Measurements from ENCODE around the gene IRF2. TPM values are rescaled to one million over a fixed set of nuclear protein-coding genes. Genes with fewer than 3 reads are reported as not detected.

Gene IRF2
- total RNA-seq, 2 experiments from 2014 or later, result 11.4 to 14.9 TPM

DNA sequence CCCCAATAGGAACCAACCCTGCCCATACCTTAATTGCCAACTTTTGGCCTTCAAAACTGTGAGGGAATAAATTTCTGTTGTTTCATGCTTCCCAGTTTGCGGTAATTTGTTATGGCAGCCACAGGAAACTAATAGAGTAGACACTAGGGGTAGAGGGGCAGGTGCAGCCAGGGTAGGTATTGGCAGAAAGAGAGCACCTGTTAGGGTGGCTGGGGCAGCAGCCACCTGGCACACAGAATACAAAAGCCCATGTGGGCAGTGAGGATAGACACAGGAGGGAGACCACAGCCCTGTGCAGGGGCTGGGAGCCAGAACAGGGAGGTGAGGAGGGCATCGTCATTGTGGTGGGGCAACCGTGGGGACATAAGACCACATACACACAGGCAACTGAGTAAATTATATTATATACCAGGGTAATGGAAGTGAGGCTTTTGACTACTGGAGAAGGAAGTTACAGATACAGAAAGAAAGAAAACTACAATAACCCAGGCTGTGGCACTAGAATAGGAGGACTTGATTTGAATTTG lies 28.2 kb downstream of the IRF2 start:
- no peak overlapping the region for H3K27ac ChIP-seq (ENCODE audit: low read depth in 1 of 2, low read length in 2 of 2)
- H3K27ac Mint-ChIP-seq, result peak overlapping the region; percentile 77

DNA sequence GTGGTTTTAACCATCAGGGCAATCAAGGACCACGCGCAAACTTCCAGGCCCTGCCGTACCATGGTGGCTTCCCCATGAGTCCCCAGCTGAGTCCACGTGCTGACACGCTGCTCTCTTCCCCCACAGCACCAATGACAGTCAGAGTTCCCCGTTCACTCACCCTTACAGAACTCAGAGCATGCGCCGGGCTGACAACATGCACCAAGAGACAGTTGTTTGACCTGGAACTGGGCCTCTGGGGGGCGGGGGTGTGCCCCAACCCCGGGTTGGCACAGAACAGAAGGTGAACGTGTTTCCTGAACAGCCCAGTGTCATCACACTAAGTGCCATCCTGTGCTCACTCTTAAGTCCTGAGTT lies 29.4 kb downstream of the IRF2 start:
- no peak overlapping the region for H3K4me3 Mint-ChIP-seq
- H3K4me1 Mint-ChIP-seq (ENCODE audit: low read depth), result peaks cover 98% of the 10 kb centered on the region
- Histone ChIP-seq H3K27me3 (ENCODE audit: control insufficient read depth in 1 of 2, insufficient read depth in 2 of 2, low read length in 2 of 2) (no peaks in the 10 kb centered on the region), H3K9me3 (ENCODE audit: control insufficient read depth in 1 of 2, insufficient read depth in 1 of 2, low read length in 2 of 2) (no peaks in the 10 kb centered on the region), H3K27ac (ENCODE audit: low read depth in 1 of 2, low read length in 2 of 2) (no peak overlapping the region), H3K36me3 (ENCODE audit: insufficient read depth, low read length) (peaks cover 19% of the 10 kb centered on the region), H3K4me1 (ENCODE audit: insufficient read depth, low read length) (peaks cover 81% of the 10 kb centered on the region), H3K4me3 (ENCODE audit: low read length) (no peak overlapping the region)
- DNase-seq (peak in 6 of 14 experiments; percentile 7 to 59 (median 32)), ATAC-seq (ENCODE audit: poor library complexity) (peak; percentile 53)
- POLR2A ChIA-PET, result no interaction called here
- no peaks in the 10 kb centered on the region for H3K9me3 Mint-ChIP-seq
- TF ChIP-seq, protein P1, sequence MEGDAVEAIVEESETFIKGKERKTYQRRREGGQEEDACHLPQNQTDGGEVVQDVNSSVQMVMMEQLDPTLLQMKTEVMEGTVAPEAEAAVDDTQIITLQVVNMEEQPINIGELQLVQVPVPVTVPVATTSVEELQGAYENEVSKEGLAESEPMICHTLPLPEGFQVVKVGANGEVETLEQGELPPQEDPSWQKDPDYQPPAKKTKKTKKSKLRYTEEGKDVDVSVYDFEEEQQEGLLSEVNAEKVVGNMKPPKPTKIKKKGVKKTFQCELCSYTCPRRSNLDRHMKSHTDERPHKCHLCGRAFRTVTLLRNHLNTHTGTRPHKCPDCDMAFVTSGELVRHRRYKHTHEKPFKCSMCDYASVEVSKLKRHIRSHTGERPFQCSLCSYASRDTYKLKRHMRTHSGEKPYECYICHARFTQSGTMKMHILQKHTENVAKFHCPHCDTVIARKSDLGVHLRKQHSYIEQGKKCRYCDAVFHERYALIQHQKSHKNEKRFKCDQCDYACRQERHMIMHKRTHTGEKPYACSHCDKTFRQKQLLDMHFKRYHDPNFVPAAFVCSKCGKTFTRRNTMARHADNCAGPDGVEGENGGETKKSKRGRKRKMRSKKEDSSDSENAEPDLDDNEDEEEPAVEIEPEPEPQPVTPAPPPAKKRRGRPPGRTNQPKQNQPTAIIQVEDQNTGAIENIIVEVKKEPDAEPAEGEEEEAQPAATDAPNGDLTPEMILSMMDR (IDR thresholded peaks at IDR 0.05), result no peak
- H3K27me3 Mint-ChIP-seq, result no peaks in the 10 kb centered on the region
- peaks cover 60% of the 10 kb centered on the region for H3K36me3 Mint-ChIP-seq (ENCODE audit: low read depth)
- CTCF ChIA-PET, result no interaction called here
- intact Hi-C loops (cut with DNase I, micrococcal nuclease), result no loop called here
- peak overlapping the region; percentile 16 for H3K27ac Mint-ChIP-seq

More for the DNA sequence above, 28.2 kb downstream of the IRF2 start:
- Mint-ChIP-seq H3K9me3 (no peaks in the 10 kb centered on the region), H3K4me3 (peak overlapping the region; percentile 40), H3K4me1 (ENCODE audit: low read depth) (peaks cover 94% of the 10 kb centered on the region), H3K27me3 (no peaks in the 10 kb centered on the region), H3K36me3 (ENCODE audit: low read depth) (peaks cover 65% of the 10 kb centered on the region)
- H3K27me3 ChIP-seq (ENCODE audit: control insufficient read depth in 1 of 2, insufficient read depth in 2 of 2, low read length in 2 of 2), result no peaks in the 10 kb centered on the region
- POLR2A ChIA-PET, result no interaction called here
- H3K4me1 ChIP-seq (ENCODE audit: insufficient read depth, low read length), result peaks cover 70% of the 10 kb centered on the region
- H3K9me3 ChIP-seq (ENCODE audit: control insufficient read depth in 1 of 2, insufficient read depth in 1 of 2, low read length in 2 of 2), result no peaks in the 10 kb centered on the region
- DNase-seq (no peak), ATAC-seq (ENCODE audit: poor library complexity) (no peak)
- CTCF ChIA-PET, result no interaction called here
- peaks cover 20% of the 10 kb centered on the region for H3K36me3 ChIP-seq (ENCODE audit: insufficient read depth, low read length)
- no peak overlapping the region for H3K4me3 ChIP-seq (ENCODE audit: low read length)
- intact Hi-C loops (cut with DNase I, micrococcal nuclease), result no loop called here
- TF ChIP-seq, protein P1 (IDR thresholded peaks at IDR 0.05), result no peak

DNA sequence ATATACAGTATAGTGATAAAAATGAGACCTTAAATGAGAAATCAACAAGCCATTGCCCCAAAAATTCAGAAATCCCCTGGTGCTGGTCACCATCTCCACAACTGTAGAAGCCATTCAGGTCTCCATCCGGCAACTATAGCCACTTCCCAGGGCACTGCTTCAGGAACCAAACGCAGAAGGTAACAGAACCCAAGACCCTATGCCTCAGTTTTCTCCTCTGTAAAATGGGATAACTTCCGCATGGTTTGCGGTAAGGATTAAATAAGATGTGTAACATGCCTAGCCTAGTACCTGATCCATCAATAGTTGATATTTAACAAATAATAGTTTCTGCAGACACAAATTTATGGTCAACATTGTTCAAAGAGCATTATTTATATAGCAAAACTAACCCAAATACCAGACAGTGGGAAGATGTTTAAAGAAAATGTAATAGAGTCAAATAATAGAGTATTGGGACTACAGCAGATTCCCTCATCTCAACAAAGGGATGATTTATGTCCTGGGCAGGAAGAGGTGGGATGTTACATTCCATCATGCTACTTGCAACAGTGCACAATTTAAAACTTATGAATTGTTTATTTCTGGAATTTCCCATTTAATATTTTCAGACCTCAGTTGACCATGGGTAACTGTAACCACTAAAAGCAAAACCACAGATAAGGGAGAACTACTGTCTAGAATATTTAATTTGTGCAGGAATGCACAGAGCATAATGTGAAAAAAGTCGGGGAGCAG lies 30.0 kb downstream of the IRF2 start:
- Histone ChIP-seq H3K4me1 (ENCODE audit: insufficient read depth, low read length) (peaks cover 82% of the 10 kb centered on the region), H3K27me3 (ENCODE audit: control insufficient read depth in 1 of 2, insufficient read depth in 2 of 2, low read length in 2 of 2) (no peaks in the 10 kb centered on the region), H3K9me3 (ENCODE audit: control insufficient read depth in 1 of 2, insufficient read depth in 1 of 2, low read length in 2 of 2) (no peaks in the 10 kb centered on the region), H3K27ac (ENCODE audit: low read depth in 1 of 2, low read length in 2 of 2) (no peak overlapping the region), H3K36me3 (ENCODE audit: insufficient read depth, low read length) (peaks cover 19% of the 10 kb centered on the region), H3K4me3 (ENCODE audit: low read length) (no peak overlapping the region)
- TF ChIP-seq, protein P1 (IDR thresholded peaks at IDR 0.05), result no peak
- ChIA-PET CTCF (interaction anchor here (1.0 to 1.4 kb wide), 2 partner anchors 11 to 17 kb away, joined by 3 to 4 read pairs; no protein-coding TSS in a partner anchor), POLR2A (no interaction called here)
- no peaks in the 10 kb centered on the region for H3K9me3 Mint-ChIP-seq
- peaks cover 98% of the 10 kb centered on the region for H3K4me1 Mint-ChIP-seq (ENCODE audit: low read depth)
- H3K36me3 Mint-ChIP-seq (ENCODE audit: low read depth), result peaks cover 55% of the 10 kb centered on the region
- intact Hi-C loops (cut with DNase I, micrococcal nuclease), result no loop called here
- no peak for DNase-seq
- no peak for ATAC-seq (ENCODE audit: poor library complexity)
- no peak overlapping the region for H3K4me3 Mint-ChIP-seq
- no peaks in the 10 kb centered on the region for H3K27me3 Mint-ChIP-seq
- H3K27ac Mint-ChIP-seq, result peak overlapping the region; percentile 16
